GM21825 (cell line): ENCODE results near the gene WDR81.
"Not testable (repeated sequence)": the region's sequence is repeated elsewhere in the genome, so short reads cannot be mapped to it uniquely, and the experiment has no call there.

Experiments used
- ATAC-seq: cut with Tn5 transposase; IDR thresholded peaks from one replicate; pipeline ENCODE4 v1.9.1; 2021; ENCODE audit warnings: mild to moderate bottlenecking, moderate library complexity; ENCODE audit not compliant: unreplicated experiment

The WDR81 gene

DNA sequence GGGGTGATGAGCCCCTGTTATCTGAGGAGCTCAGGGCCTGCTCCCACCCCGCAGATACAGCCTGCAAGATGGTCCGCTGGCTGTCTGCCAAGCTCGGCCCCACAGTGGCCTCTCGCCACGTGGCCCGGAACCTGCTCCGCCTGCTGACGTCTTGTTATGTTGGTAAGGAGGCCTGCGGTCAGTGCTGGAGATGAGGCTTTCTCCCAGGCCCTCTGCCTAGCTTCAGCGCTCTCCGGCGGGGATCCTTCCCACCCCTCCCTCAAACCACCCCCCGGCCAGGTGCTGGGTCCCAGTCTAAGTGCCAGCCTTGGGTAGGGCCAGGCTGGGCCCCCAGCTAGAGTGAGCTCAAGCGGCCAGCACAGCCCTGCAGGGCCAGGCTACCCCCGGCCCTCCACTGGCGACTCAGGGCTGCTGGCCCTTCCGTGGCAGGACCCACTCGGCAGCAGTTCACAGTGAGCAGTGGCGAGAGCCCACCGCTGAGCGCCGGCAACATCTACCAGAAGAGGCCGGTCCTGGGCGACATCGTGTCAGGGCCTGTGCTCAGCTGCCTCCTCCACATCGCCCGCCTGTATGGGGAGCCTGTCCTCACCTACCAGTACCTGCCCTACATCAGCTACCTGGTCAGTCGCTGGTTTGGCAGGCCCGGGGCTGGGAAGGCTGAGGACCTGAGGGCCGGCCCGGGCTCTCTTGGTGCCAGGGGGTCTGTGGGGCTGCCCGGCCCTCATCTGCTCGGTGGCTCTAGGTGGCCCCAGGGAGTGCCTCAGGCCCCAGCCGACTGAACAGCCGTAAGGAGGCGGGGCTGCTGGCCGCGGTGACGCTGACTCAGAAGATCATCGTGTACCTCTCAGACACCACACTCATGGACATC lies 6.1 kb downstream of the WDR81 start:
- ATAC-seq = no peak

DNA sequence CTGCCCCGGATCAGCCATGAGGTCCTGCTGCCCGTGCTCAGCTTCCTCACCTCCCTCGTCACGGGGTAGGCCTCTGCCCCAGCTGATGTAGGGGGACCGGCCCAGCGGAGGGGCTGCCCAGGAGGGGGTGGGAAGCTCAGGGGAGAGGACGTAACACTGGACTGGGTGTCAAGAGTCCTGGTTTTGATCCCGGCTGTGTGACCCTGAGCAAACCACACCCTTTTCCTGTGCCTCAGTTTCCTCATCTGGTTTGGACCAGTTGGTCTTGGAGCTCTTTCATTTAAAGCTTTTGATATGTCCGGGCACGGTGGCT lies 6.6 kb downstream of the WDR81 start:
- no peak for ATAC-seq

DNA sequence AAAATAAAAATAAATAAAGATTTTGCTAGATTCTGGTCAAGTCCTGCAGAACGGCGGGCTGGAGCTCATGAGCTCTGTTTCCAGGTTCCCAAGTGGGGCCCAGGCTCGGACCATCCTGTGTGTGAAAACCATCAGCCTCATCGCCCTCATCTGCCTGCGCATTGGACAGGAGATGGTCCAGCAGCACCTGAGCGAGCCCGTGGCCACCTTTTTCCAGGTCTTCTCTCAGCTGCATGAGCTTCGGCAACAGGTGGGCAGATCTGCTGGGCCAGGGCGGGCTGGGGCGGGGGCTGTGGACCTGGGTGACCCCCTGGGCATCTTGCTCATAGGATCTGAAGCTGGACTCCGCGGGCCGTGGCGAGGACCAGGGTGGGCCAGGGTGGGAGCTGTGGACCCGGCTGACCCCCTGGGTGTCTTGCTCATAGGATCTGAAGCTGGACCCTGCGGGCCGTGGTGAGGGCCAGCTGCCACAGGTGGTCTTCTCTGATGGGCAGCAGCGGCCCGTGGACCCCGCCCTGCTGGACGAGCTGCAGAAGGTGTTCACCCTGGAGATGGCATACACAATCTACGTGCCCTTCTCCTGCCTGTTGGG lies 7.8 kb downstream of the WDR81 start:
- ATAC-seq = no peak

DNA sequence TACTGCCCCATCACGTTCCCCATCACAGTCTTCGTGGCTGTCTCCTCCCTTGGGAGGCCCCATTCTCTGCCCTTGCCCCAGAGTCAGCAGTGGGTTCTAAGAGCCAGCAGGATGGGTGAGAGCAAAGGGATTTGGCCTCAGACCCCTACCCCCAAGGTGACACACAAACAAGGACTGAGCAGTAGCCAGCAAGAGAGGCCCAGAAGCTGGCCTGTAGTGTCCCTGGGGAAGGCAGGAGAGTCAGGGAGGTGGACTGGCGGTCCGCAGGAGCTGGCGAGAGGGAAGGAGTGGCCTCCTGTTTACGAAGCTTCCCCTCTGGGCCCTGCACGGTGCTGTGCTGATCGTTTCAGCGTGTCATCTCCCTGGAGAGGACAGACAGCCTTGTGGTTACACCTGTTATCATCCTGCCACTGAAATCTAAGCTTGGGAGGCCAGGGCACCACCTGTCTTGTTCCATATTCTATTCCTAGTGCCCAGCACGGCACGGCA lies 8.4 kb downstream of the WDR81 start:
- no peak for ATAC-seq

DNA sequence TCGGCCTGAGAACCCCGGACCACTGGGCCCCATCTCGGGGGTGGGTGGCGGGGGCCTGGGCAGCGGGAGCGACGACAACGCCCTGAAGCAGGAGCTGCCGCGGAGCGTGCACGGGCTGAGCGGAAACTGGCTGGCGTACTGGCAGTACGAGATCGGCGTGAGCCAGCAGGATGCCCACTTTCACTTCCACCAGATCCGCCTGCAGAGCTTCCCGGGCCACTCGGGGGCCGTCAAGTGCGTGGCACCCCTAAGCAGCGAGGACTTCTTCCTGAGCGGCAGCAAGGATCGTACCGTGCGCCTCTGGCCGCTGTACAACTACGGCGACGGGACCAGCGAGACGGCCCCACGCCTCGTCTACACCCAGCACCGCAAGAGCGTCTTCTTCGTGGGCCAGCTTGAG lies 9.3 kb downstream of the WDR81 start:
- no peak for ATAC-seq

DNA sequence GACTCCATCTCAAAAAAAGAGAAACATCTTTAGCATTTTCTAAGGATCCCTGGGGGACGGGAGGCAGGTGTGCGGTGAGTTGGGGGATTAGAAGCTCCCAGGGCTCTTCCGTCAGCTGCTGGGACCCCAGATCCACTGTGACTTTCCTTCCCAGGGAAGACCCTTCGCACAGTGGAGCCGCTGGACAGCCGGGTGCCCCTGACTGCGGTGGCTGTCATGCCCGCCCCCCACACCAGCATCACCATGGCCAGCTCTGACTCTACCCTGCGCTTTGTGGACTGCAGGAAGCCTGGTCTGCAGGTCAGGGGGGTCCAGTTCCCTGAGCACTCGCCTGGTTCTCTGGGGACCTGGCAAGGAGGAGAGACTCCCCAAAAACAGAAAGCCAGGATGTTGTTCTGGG lies 10.9 kb downstream of the WDR81 start:
- ATAC-seq = no peak

DNA sequence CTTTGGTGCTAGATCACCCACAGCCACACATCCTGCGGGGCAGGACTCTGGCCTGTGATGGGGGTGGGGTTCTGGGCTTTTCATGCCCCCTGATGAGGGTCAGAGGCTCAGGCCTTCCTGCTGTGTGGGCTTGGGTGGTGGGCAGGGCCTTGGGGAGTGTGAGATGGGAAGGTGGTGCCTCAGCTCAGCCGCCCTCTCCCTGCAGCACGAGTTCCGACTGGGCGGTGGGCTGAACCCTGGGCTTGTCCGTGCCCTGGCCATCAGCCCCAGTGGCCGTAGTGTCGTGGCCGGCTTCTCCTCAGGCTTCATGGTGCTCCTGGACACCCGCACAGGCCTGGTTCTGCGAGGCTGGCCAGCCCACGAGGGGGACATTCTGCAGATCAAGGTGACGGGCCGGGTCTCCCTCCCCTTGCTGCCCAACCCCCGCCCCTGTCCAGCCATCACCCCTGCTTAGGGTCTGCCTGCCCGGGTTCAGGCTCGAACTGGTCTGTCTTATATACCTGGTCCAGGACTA lies 11.4 kb downstream of the WDR81 start:
- ATAC-seq = no peak

DNA sequence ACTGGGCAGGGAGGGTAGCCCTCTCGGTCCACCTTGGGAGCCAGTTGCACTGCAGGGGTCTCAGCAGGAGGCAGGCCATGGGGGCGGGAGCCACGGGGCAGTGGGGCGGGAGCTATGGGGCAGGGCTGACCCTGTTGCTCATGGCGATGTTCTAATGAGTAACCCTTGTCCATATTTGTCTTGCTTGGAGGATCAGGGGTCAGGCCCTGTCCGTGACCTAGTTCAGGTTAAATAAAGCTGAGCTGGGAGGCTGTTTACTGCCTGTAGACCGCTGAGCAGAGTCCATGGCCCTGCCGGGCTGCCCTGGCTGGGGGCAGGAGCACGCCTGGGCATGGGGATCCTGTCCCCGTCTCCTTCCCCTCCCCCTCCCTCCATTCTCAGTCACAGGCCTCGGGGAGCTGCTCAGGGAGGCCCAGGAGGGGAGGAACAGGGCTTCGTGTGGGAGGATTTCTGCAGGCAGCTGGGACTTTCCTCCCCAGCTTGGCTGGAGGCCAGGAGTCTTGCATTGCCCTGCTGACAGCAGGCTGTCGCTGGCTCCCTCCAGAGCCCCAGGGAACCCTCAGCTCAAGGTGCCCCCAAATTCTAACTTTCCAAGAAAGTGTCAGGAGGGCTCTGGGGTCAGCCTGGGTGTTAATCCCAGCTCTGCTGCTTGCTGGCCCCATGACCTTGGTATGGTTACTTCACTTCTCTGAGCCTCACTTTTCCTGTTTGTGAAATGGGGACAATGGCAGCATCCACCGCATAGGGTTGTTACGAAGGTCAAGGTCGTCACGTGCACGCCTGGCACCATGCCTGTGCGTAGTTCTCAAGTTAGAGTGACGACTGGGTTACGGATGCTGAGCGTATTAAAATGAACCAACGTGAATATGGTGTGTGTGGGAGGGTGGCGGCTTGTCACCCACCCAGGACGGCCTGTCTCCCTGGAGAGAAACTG lies 12.1 kb downstream of the WDR81 start:
- ATAC-seq = no peak

DNA sequence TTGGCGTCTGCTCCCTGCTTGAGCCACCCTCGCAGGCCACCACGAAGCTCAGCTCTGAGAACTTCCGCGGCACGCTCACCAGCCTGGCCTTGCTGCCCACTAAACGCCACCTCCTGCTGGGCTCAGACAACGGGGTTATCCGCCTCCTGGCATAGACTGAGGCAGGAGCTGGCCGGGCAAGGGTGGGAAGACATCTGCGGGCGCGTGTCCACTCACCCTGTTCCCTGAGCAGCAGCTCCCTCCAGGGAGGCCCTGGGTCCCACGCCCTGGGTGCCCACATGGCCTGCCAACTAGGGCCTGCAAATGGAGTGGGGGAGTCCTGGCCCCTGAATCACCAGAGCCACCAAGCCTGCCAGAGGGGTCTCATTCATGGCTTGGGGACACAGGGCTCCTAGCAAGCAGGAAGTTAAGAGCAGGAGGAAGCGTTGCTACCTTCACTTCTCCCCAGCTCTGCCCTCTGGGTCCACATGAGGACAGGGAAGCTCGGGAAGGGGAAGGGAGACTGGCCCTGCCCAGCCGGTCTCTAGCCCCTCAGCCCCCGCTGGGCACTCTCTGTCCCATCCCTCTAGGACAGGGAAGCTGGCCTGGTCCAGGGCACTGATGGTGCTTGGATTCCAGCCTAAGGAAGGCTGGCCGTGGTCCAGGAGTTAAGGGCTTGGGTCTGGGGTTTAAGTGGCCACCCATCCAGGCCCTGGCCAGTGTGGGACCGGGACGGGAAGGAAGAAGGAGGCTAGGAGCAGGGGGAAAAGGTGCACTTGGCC lies 13.2 kb downstream of the WDR81 start:
- no peak for ATAC-seq

DNA sequence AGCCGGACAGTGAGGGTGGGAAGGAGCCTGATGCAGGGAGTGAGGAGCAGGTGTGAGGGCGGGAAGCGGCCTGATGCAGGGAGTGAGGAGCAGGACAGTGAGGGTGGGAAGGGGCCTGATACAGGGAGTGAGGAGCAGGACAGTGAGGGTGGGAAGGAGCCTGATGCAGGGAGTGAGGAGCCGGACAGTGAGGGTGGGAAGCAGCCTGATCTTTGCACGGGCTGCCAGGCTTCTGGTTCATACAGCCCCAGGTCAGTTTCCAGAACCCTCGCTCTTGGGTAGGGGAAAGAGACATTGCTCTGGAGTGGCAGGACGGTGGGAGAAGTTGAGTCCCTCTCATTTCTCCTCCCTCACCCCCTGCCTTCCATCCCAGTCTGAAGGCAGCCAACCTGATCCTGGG lies 17.4 kb downstream of the WDR81 start:
- ATAC-seq = not testable (repeated sequence)

DNA sequence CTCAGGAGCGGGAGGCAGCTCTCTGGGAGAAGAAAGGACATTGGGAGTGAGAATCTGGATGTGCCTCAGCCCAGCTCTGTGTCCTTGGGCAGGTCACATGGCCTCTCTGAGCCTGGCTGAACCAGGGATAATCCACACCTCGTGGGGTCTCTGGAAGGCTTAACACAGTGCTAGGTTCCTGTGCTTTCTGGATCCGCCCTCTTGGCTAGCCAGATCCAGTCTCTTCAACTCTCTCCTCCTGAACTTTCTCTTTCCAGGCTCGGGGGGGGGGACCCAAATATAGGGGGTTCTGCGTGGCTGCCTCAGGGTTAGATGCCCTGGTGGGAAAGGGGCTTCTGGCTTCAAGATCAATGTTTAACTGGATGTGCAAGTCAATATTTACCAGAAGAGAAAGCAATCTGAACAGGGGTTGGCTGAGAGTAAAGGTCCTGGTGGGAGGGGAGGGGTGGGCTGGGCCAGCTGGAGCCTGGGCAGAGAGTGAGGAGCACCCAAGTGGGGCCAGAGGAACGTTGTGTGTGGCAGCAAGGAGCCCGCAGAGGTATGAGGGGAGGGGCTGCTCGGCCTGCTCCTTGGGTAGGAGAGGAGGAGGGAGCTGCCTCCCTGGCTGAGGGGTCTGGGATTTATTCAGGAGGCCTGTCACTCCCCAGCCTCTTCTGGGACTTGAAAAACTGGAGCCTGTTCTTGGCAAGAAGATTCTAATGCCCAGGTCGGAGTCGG lies 18.0 kb downstream of the WDR81 start, which contains the start of gene SERPINF2:
SERPINF2 (plus strand) TSS at position 501 of the 717 bp plus-strand sequence. CDS start 2,125 bp downstream, outside the sequence.
- no peak for ATAC-seq

DNA sequence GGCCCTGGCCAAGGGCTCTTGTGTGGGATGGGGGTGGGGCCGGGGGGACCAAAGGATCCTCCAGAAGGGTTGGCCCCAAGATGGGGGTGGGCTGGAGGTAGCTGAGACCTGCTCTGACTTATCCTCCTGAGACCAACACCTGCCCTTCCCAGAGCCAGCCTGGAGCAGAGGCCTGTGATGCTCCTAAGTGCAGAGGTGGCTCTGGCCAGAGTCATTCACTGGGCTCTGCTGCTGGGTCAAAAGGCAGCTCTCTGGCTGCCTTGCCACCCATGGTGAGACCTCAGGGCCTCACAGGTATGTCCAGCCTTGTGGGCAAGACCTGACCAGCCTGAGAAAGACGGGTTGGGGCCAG lies 18.6 kb downstream of the WDR81 start:
- no peak for ATAC-seq

DNA sequence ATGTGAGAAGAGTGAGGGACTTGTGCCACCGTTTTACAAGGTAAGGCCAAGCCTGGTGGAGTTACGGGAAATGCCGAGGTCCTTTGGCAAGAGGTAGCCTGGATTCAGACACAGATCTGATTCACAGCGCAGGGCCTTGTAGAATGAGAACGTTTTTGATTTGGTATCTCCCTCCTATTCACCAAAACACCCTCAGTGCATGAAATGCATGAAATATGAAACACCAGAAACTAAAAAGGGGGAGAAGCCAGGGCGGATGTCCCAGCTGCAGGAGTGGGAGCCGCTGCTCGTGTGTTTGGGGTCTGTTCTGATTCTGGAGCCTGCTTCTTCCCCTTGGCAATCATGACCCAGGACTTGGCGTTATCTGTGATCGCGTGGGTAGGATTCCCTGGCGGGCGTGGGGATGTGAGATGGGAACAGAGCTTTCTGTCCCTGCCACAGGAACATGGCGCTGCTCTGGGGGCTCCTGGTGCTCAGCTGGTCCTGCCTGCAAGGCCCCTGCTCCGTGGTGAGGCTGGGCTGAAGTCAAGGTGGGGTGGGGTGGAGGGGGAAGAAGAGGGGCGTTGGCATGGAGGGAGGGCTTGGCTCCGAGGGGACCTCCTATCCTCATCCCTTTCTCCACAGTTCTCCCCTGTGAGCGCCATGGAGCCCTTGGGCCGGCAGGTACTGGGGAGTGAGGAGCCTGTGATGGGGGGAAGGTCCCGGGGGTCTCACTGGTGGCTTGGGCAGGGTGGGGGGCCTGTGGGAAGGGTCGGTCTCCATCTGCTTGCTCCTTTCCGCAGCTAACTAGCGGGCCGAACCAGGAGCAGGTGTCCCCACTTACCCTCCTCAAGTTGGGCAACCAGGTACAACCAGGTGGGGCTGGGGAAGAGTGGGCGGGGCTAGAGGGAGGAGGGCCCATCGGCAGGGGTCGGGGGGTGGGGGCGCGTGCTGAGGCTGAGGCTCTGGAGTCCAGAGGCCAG lies 20.3 kb downstream of the WDR81 start:
- ATAC-seq = no peak

DNA sequence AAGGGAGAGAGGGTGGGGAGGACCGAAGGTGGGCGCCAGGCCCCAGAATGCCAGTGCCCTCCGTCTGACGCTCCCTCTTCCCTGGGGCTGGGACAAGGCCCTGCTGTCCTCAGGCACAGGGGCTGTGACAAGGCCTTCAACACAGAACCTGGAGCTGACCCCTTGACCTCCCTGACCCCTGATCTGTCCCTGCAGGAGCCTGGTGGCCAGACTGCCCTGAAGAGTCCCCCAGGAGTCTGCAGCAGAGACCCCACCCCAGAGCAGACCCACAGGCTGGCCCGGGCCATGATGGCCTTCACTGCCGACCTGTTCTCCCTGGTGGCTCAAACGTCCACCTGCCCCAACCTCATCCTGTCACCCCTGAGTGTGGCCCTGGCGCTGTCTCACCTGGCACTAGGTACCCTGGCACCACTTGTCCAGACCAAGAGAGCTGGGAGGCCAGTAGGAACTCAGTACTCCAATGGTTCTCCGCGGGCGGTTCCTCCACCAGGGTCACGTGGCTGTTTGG lies 21.1 kb downstream of the WDR81 start:
- ATAC-seq = no peak

DNA sequence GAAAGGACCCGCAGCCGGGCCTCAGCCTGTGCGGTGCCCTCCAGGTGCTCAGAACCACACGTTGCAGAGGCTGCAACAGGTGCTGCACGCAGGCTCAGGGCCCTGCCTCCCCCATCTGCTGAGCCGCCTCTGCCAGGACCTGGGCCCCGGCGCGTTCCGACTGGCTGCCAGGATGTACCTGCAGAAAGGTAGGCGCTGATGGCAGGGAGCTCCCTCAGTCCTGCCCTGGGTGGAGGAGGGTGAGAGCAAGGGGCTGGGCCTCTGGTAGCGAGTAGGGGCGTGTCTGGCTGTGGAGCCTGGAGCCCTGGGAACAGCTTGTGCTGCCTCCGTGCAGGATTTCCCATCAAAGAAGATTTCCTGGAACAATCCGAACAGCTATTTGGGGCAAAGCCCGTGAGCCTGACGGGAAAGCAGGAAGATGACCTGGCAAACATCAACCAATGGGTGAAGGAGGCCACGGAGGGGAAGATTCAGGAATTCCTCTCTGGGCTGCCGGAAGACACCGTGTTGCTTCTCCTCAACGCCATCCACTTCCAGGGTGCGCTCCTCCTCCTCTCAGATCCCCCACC lies 22.6 kb downstream of the WDR81 start:
- ATAC-seq = no peak

DNA sequence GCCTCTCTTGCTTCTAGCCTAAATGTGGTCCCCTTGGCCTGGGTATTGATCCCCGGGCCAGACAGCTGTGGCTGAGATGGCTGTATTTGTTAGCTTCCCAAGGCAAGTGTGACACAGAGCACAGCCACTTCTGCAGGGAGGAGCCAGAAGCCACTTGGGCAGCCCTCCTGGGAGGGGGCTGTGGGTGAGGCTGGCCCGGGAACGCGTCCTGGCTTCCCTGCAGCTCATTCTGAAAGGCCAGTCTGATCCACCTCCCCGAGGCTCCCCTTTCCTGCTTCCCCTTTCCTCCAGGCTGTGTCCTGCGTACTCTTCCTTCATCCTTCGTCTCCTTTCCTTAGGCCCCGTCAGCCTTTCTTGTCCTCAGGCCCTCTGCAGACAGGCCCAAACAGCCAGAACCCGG lies 26.1 kb downstream of the WDR81 start:
- no peak for ATAC-seq

DNA sequence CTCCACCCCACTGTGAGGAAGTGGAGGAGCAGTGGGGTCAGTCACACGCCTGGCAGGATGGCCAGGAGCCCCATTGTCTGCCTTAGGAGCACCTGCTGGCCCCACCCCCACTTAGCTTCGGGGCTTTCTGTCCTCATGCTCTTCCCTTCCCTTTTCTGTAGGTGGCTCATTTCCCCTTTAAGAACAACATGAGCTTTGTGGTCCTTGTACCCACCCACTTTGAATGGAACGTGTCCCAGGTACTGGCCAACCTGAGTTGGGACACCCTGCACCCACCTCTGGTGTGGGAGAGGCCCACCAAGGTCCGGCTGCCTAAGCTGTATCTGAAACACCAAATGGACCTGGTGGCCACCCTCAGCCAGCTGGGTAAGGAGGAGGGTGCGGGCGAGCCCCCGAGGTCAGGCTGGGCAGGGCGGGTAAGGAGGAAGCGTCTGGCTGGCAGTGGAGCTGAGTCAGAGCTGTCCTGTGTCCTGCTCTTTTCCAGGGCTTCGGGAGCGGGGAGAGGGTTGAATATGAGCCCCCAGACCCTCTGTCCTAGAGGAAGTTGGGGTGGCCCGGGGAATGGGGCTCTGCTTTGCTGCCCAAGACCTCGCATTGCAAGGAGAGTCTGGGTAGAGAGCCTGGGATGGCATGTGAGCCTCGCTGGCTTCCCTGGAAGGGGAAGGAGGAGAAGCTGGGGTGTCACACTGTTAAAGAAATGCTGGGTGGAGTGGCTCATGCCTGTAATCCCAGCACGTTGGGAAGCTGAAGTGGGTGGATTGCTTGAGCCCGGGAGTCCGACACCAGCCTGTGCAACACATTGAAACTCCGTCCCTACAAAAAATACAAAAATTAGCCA lies 28.1 kb downstream of the WDR81 start:
- no peak for ATAC-seq
